Measurements from ENCODE around the gene TRIM15. TPM values are rescaled to one million over a fixed set of nuclear protein-coding genes. Genes with fewer than 3 reads are reported as not detected.
"Not testable (repeated sequence)": the region's sequence is repeated elsewhere in the genome, so short reads cannot be mapped to it uniquely, and the experiment has no call there.

TRIM15 gene
- total RNA-seq, 1 experiment from 2014 or later, result 0.35 TPM

- H3K4me1 Mint-ChIP-seq, result no peaks in the 10 kb centered on the region
- no peaks in the 10 kb centered on the region for H3K36me3 Mint-ChIP-seq
- no peak for ATAC-seq
- CTCF ChIA-PET, result interaction anchor here (0.9 to 3.0 kb wide), 3 partner anchors 10 to 17 kb away, joined by 6 to 10 read pairs (median 7); no protein-coding TSS in a partner anchor
- no peaks in the 10 kb centered on the region for H3K9me3 Mint-ChIP-seq
- POLR2A ChIA-PET, result no interaction called here
- H3K4me3 Mint-ChIP-seq, result no peak overlapping the region
- TF ChIP-seq, protein P1, sequence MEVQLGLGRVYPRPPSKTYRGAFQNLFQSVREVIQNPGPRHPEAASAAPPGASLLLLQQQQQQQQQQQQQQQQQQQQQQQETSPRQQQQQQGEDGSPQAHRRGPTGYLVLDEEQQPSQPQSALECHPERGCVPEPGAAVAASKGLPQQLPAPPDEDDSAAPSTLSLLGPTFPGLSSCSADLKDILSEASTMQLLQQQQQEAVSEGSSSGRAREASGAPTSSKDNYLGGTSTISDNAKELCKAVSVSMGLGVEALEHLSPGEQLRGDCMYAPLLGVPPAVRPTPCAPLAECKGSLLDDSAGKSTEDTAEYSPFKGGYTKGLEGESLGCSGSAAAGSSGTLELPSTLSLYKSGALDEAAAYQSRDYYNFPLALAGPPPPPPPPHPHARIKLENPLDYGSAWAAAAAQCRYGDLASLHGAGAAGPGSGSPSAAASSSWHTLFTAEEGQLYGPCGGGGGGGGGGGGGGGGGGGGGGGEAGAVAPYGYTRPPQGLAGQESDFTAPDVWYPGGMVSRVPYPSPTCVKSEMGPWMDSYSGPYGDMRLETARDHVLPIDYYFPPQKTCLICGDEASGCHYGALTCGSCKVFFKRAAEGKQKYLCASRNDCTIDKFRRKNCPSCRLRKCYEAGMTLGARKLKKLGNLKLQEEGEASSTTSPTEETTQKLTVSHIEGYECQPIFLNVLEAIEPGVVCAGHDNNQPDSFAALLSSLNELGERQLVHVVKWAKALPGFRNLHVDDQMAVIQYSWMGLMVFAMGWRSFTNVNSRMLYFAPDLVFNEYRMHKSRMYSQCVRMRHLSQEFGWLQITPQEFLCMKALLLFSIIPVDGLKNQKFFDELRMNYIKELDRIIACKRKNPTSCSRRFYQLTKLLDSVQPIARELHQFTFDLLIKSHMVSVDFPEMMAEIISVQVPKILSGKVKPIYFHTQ (CRISPR knock-in tag; IDR thresholded peaks at IDR 0.05), result no peak
- TF ChIP-seq KAT7 (CRISPR knock-in tag; IDR thresholded peaks at IDR 0.05; ENCODE audit: borderline replicate concordance), result no peak
- TF ChIP-seq, protein P2, sequence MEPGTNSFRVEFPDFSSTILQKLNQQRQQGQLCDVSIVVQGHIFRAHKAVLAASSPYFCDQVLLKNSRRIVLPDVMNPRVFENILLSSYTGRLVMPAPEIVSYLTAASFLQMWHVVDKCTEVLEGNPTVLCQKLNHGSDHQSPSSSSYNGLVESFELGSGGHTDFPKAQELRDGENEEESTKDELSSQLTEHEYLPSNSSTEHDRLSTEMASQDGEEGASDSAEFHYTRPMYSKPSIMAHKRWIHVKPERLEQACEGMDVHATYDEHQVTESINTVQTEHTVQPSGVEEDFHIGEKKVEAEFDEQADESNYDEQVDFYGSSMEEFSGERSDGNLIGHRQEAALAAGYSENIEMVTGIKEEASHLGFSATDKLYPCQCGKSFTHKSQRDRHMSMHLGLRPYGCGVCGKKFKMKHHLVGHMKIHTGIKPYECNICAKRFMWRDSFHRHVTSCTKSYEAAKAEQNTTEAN (CRISPR knock-in tag; IDR thresholded peaks at IDR 0.05), result no peak
- TF ChIP-seq ELF4 (CRISPR knock-in tag; IDR thresholded peaks at IDR 0.05; ENCODE audit: low read depth), result no peak
- TF ChIP-seq, protein P3, sequence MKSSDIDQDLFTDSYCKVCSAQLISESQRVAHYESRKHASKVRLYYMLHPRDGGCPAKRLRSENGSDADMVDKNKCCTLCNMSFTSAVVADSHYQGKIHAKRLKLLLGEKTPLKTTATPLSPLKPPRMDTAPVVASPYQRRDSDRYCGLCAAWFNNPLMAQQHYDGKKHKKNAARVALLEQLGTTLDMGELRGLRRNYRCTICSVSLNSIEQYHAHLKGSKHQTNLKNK (CRISPR knock-in tag; IDR thresholded peaks at IDR 0.05), result no peak
- TF ChIP-seq GTF2I (CRISPR knock-in tag; conservative IDR thresholded peaks at IDR 0.05), result no peak
- no peak for TF ChIP-seq JUN (CRISPR knock-in tag; IDR thresholded peaks at IDR 0.05)
- no peak for TF ChIP-seq ZNF138 (CRISPR knock-in tag; conservative IDR thresholded peaks at IDR 0.05)
- no peak for TF ChIP-seq ETV6 (CRISPR knock-in tag; IDR thresholded peaks at IDR 0.05)
- TF ChIP-seq SMAD3 (CRISPR knock-in tag; IDR thresholded peaks at IDR 0.05; ENCODE audit: borderline replicate concordance), result no peak
- TF ChIP-seq, protein P4, sequence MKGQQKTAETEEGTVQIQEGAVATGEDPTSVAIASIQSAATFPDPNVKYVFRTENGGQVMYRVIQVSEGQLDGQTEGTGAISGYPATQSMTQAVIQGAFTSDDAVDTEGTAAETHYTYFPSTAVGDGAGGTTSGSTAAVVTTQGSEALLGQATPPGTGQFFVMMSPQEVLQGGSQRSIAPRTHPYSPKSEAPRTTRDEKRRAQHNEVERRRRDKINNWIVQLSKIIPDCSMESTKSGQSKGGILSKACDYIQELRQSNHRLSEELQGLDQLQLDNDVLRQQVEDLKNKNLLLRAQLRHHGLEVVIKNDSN (CRISPR knock-in tag; IDR thresholded peaks at IDR 0.05), result no peak
- no peak for TF ChIP-seq PREB (CRISPR knock-in tag; IDR thresholded peaks at IDR 0.05; ENCODE audit: borderline replicate concordance)
- TF ChIP-seq ZBTB21 (CRISPR knock-in tag; IDR thresholded peaks at IDR 0.05; ENCODE audit: borderline replicate concordance), result no peak
- TF ChIP-seq, protein P5, sequence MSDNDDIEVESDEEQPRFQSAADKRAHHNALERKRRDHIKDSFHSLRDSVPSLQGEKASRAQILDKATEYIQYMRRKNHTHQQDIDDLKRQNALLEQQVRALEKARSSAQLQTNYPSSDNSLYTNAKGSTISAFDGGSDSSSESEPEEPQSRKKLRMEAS (CRISPR knock-in tag; IDR thresholded peaks at IDR 0.05), result no peak
- H3K27ac Mint-ChIP-seq, result no peak overlapping the region
- peaks cover 55% of the 10 kb centered on the region for H3K27me3 Mint-ChIP-seq (ENCODE audit: low read depth)
- DNase-seq (ENCODE audit: low spot score), result no peak
Measured at GRCh38 chr6:30113841-30114240, 49.5 kb upstream of the TRIM15 start.

GRCh38 chr6:30116724-30117123 lies 46.6 kb upstream of the TRIM15 start:
- Mint-ChIP-seq H3K4me3 (no peak overlapping the region), H3K36me3 (no peaks in the 10 kb centered on the region), H3K4me1 (no peaks in the 10 kb centered on the region), H3K27me3 (ENCODE audit: low read depth) (peaks cover 51% of the 10 kb centered on the region), H3K27ac (no peak overlapping the region), H3K9me3 (no peaks in the 10 kb centered on the region)
- TF ChIP-seq NFE2L1 (CRISPR knock-in tag; IDR thresholded peaks at IDR 0.05) (no peak), JAZF1 (CRISPR knock-in tag; IDR thresholded peaks at IDR 0.05) (no peak), TEAD1 (CRISPR knock-in tag; IDR thresholded peaks at IDR 0.05) (no peak), SMAD3 (CRISPR knock-in tag; IDR thresholded peaks at IDR 0.05; ENCODE audit: borderline replicate concordance) (no peak), IRF2 (CRISPR knock-in tag; IDR thresholded peaks at IDR 0.05; ENCODE audit: borderline replicate concordance, low read depth) (no peak)
- TF ChIP-seq, protein P5 (CRISPR knock-in tag; IDR thresholded peaks at IDR 0.05), result no peak
- TF ChIP-seq, protein P6, sequence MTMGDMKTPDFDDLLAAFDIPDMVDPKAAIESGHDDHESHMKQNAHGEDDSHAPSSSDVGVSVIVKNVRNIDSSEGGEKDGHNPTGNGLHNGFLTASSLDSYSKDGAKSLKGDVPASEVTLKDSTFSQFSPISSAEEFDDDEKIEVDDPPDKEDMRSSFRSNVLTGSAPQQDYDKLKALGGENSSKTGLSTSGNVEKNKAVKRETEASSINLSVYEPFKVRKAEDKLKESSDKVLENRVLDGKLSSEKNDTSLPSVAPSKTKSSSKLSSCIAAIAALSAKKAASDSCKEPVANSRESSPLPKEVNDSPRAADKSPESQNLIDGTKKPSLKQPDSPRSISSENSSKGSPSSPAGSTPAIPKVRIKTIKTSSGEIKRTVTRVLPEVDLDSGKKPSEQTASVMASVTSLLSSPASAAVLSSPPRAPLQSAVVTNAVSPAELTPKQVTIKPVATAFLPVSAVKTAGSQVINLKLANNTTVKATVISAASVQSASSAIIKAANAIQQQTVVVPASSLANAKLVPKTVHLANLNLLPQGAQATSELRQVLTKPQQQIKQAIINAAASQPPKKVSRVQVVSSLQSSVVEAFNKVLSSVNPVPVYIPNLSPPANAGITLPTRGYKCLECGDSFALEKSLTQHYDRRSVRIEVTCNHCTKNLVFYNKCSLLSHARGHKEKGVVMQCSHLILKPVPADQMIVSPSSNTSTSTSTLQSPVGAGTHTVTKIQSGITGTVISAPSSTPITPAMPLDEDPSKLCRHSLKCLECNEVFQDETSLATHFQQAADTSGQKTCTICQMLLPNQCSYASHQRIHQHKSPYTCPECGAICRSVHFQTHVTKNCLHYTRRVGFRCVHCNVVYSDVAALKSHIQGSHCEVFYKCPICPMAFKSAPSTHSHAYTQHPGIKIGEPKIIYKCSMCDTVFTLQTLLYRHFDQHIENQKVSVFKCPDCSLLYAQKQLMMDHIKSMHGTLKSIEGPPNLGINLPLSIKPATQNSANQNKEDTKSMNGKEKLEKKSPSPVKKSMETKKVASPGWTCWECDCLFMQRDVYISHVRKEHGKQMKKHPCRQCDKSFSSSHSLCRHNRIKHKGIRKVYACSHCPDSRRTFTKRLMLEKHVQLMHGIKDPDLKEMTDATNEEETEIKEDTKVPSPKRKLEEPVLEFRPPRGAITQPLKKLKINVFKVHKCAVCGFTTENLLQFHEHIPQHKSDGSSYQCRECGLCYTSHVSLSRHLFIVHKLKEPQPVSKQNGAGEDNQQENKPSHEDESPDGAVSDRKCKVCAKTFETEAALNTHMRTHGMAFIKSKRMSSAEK (CRISPR knock-in tag; IDR thresholded peaks at IDR 0.05; ENCODE audit: borderline replicate concordance), result no peak
- POLR2A ChIA-PET, result no interaction called here
- no peak for ATAC-seq
- CTCF ChIA-PET, result interaction anchor here (1.0 to 3.0 kb wide), 2 partner anchors 13 to 14 kb away, joined by 4 to 10 read pairs; no protein-coding TSS in a partner anchor
- no peak for DNase-seq (ENCODE audit: low spot score)

GRCh38 chr6:30118691-30119090 lies 44.7 kb upstream of the TRIM15 start:
- H3K36me3 Mint-ChIP-seq; H3K4me3 Mint-ChIP-seq; H3K9me3 Mint-ChIP-seq; POLR2A ChIA-PET; ATAC-seq; H3K4me1 Mint-ChIP-seq; H3K27ac Mint-ChIP-seq; DNase-seq (ENCODE audit: low spot score): not testable (repeated sequence)
- H3K27me3 Mint-ChIP-seq (ENCODE audit: low read depth), result peaks cover 37% of the 10 kb centered on the region
- CTCF ChIA-PET, result interaction anchor here (1.0 to 1.5 kb wide), 3 partner anchors 12 to 15 kb away, joined by 4 to 7 read pairs (median 5); no protein-coding TSS in a partner anchor
